Mucosa of rectum (tissue), 2 donors: ENCODE data around the gene RTN3.
"Not testable (repeated sequence)": the region's sequence is repeated elsewhere in the genome, so short reads cannot be mapped to it uniquely, and the experiment has no call there.

Experiments used
- H3K27ac ChIP-seq, 2 donors: one replicate each; pipeline ENCODE4 v1.7.0; 2013; ENCODE audit warnings: inconsistent platforms in 2 of 2, low read depth in 2 of 2, low read length in 2 of 2
- H3K27me3 ChIP-seq, 2 donors: one replicate each; pipeline ENCODE4 v1.7.0; 2013; ENCODE audit warnings: low read length in 2 of 2; ENCODE audit not compliant: control insufficient read depth in 2 of 2, insufficient read depth in 2 of 2
- H3K36me3 ChIP-seq, 2 donors: one replicate each; pipeline ENCODE4 v1.7.0; 2013; ENCODE audit warnings: low read length in 2 of 2; ENCODE audit not compliant: control insufficient read depth in 2 of 2, insufficient read depth in 2 of 2
- H3K4me1 ChIP-seq, 2 donors: one replicate each; pipeline ENCODE4 v1.7.0; 2013; ENCODE audit warnings: low read length in 2 of 2, mild to moderate bottlenecking in 1 of 2; ENCODE audit not compliant: control insufficient read depth in 2 of 2, insufficient read depth in 2 of 2
- H3K4me3 ChIP-seq, 2 donors: one replicate each; pipeline ENCODE4 v1.7.0; 2013; ENCODE audit warnings: low read length in 2 of 2
- H3K9ac ChIP-seq, 2 donors: one replicate each; pipeline ENCODE4 v1.7.0; 2013; ENCODE audit warnings: low read length in 2 of 2, low read depth in 1 of 2, mild to moderate bottlenecking in 1 of 2
- H3K9me3 ChIP-seq, 2 donors: one replicate each; pipeline ENCODE4 v1.7.0; 2013; ENCODE audit warnings: low read length in 2 of 2; ENCODE audit not compliant: control insufficient read depth in 2 of 2
- donor health status: healthy.
- donor health status: Normal muscosa, but diverticular disease.

Gene RTN3, protein sequence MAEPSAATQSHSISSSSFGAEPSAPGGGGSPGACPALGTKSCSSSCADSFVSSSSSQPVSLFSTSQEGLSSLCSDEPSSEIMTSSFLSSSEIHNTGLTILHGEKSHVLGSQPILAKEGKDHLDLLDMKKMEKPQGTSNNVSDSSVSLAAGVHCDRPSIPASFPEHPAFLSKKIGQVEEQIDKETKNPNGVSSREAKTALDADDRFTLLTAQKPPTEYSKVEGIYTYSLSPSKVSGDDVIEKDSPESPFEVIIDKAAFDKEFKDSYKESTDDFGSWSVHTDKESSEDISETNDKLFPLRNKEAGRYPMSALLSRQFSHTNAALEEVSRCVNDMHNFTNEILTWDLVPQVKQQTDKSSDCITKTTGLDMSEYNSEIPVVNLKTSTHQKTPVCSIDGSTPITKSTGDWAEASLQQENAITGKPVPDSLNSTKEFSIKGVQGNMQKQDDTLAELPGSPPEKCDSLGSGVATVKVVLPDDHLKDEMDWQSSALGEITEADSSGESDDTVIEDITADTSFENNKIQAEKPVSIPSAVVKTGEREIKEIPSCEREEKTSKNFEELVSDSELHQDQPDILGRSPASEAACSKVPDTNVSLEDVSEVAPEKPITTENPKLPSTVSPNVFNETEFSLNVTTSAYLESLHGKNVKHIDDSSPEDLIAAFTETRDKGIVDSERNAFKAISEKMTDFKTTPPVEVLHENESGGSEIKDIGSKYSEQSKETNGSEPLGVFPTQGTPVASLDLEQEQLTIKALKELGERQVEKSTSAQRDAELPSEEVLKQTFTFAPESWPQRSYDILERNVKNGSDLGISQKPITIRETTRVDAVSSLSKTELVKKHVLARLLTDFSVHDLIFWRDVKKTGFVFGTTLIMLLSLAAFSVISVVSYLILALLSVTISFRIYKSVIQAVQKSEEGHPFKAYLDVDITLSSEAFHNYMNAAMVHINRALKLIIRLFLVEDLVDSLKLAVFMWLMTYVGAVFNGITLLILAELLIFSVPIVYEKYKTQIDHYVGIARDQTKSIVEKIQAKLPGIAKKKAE

DNA sequence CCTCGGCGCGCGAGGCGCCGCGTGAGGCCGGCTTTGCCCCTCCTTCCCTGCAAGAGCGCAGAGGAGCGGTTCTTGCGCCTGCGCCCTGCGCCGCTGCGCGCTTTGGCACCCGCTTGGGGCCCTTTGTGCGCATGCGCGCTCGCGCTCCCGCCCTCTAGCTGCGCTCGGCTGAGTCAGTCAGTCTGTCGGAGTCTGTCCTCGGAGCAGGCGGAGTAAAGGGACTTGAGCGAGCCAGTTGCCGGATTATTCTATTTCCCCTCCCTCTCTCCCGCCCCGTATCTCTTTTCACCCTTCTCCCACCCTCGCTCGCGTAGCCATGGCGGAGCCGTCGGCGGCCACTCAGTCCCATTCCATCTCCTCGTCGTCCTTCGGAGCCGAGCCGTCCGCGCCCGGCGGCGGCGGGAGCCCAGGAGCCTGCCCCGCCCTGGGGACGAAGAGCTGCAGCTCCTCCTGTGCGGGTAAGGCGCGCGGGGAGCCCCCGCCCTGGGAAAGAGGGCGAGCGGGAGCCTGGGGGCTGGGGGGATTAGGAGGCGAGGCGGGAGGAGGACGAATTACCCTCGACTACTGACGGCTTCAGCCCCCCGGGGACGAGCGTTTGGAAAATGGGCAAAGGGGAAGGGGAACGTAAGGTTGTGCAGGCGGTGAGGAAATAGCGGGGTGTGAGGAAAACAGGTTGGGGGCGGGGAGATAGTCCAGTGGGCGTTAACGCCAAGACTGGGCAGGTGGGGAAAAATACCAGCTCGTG is at the start of gene RTN3:
TSS of gene RTN3 (plus strand) at position 180 of the 745 bp plus-strand sequence. CDS start at position 317, 137 bp downstream.
- Histone ChIP-seq H3K9ac (peak within 1 kb of the TSS; percentile 87 to 90), H3K27me3 (no peaks in the 10 kb centered on the region), H3K4me1 (peaks cover 18 to 19% of the 10 kb centered on the region in 2 donors), H3K9me3 (no peaks in the 10 kb centered on the region), H3K4me3 (peak within 1 kb of the TSS; percentile 81 to 94), H3K36me3 (no peaks in the 10 kb centered on the region), H3K27ac (peak within 1 kb of the TSS; percentile 91 to 97)

DNA sequence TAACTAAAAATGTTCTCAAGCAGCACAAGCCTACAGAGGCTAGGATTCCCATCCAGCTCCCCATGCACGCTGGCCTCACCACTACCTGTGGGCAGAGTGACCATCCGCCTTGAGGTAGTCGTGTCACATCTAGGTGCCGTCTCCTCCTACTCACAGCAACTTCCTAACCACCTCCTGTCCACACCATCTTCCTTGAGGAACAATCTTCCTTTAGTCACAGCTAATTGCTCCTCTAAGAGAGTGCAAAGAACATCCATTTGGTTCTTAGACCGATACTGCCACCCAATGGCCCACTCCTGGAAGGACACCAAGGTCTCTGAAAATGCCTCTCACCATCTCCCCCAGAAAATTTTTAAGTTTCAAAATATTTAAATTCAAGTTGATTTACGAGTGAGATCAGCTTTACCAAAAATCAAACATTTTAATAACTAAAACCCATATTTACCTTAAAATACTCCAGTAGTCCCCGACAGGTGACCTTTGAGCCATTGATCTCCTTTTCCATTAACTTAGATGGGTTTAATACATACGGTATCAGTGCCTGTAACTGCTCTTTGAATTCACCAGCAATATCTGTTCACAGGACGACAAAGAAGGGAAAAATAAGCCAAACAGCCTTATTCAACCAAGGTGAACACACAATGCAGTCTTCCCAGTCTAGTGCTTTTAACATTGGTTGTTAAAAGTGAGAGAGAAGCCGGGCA is 45.4 kb upstream of the RTN3 start:
- Histone ChIP-seq H3K9me3 (no peaks in the 10 kb centered on the region), H3K36me3 (peaks cover 13 to 22% of the 10 kb centered on the region in 2 donors), H3K4me3 (no peak overlapping the region), H3K27ac (no peak overlapping the region), H3K4me1 (peaks cover 2 to 5% of the 10 kb centered on the region in 2 donors), H3K9ac (no peak overlapping the region), H3K27me3 (no peaks in the 10 kb centered on the region)

GRCh38 chr11:63638436-63638835 is 42.9 kb upstream of the RTN3 start:
- H3K9ac ChIP-seq, H3K4me3 ChIP-seq, H3K4me1 ChIP-seq, H3K9me3 ChIP-seq, H3K27ac ChIP-seq, H3K27me3 ChIP-seq: not testable (repeated sequence)
- H3K36me3 ChIP-seq: peaks cover 20 to 31% of the 10 kb centered on the region in 2 donors

GRCh38 chr11:63639199-63639832 is 42.0 kb upstream of the RTN3 start:
- H3K27ac ChIP-seq: no peak overlapping the region
- no peaks in the 10 kb centered on the region for H3K9me3 ChIP-seq
- no peak overlapping the region for H3K9ac ChIP-seq
- no peak overlapping the region for H3K4me3 ChIP-seq
- H3K27me3 ChIP-seq: no peaks in the 10 kb centered on the region
- no peaks in the 10 kb centered on the region for H3K4me1 ChIP-seq
- H3K36me3 ChIP-seq: peaks cover 24 to 35% of the 10 kb centered on the region in 2 donors

DNA sequence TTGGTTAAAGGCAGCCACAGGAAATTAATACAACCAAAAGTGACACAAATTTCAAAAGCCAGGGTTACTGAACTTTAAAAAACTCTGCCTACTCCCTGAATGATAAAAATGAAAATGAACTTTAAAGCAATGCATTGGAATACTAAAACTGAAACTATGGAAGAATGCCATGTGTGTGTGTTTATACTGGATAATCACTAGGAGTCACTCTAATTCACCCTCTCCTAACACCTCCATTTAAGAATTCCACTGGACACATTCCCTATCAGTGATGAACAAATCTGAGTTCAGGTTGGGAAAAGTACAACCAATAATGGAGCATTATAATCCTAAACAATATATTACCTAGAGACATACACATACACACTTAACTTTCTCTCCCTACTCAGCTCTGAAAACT is 39.6 kb upstream of the RTN3 start:
- H3K36me3 ChIP-seq: peaks cover 29 to 41% of the 10 kb centered on the region in 2 donors
- no peak overlapping the region for H3K4me3 ChIP-seq
- no peaks in the 10 kb centered on the region for H3K4me1 ChIP-seq
- H3K27me3 ChIP-seq: no peaks in the 10 kb centered on the region
- no peaks in the 10 kb centered on the region for H3K9me3 ChIP-seq
- H3K27ac ChIP-seq: no peak overlapping the region
- H3K9ac ChIP-seq: no peak overlapping the region

DNA sequence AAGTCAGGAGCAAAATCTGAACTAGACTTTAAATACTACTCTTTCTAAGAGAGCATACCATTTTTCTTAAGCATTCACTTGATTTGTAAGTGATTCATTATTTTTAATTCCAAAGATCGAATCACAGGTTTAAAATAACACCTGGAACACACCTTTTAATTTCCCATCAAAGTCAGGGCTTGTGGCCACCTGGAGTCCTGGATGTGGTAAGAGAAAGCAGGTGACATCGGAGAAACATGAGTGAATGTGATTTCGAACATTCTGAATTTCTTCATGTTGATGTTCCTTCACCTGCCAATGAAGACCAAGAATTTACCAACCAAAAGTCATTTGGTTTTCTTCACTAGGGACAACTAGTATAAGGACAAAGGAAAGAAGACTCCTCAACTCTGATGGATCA is 38.1 kb upstream of the RTN3 start:
- H3K9me3 ChIP-seq: no peaks in the 10 kb centered on the region
- H3K4me1 ChIP-seq: no peaks in the 10 kb centered on the region
- H3K4me3 ChIP-seq: no peak overlapping the region
- no peaks in the 10 kb centered on the region for H3K27me3 ChIP-seq
- peaks cover 30 to 45% of the 10 kb centered on the region in 2 donors for H3K36me3 ChIP-seq
- no peak overlapping the region for H3K27ac ChIP-seq
- no peak overlapping the region for H3K9ac ChIP-seq

DNA sequence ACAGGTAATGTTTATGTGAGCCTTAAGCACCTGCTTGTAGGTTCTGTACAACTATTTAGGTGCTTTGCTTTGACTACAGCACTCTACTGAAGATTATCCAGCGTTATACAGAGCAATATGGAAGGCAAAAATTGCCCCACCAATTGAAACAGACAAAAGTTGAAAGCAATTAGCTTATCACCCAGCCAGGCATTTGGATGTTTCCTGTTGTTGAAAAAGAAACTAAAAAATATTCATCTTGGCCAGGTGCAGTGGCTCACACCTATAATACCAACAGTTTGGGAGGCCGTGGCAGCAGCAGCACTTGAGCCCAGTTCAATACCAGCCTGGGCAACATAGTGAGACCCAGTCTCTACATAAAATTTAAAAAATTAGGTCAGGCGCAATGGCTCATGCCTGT is 28.6 kb upstream of the RTN3 start:
- Histone ChIP-seq H3K9ac (no peak overlapping the region), H3K27me3 (no peaks in the 10 kb centered on the region), H3K36me3 (peaks cover 23 to 26% of the 10 kb centered on the region in 2 donors), H3K27ac (no peak overlapping the region), H3K9me3 (no peaks in the 10 kb centered on the region), H3K4me3 (no peak overlapping the region), H3K4me1 (peaks cover 0 to 3% of the 10 kb centered on the region in 2 donors)

DNA sequence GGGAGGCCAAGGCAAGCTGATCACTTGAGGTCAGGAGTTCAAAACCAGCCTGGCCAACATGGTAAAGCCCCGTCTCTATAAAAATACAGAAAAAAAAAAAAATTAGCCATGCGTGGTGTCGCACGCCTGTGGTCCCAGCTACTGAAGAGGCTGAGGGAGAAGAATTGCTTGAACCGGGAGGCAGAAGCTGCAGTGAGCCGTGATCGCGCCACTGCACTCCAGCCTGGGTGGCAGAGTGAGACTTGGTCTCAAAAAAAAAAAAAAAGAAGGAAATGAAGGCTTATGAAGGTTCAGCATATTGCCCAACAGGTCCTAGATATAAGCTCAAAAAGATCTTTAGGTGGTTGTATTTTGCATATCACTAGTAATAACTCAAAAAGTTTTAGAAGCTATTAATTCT is 20.3 kb upstream of the RTN3 start:
- H3K4me3 ChIP-seq: no peak overlapping the region
- H3K36me3 ChIP-seq: peaks cover 5 to 7% of the 10 kb centered on the region in 2 donors
- H3K27ac ChIP-seq: no peak overlapping the region
- no peaks in the 10 kb centered on the region for H3K9me3 ChIP-seq
- H3K9ac ChIP-seq: no peak overlapping the region
- no peaks in the 10 kb centered on the region for H3K4me1 ChIP-seq
- no peaks in the 10 kb centered on the region for H3K27me3 ChIP-seq

DNA sequence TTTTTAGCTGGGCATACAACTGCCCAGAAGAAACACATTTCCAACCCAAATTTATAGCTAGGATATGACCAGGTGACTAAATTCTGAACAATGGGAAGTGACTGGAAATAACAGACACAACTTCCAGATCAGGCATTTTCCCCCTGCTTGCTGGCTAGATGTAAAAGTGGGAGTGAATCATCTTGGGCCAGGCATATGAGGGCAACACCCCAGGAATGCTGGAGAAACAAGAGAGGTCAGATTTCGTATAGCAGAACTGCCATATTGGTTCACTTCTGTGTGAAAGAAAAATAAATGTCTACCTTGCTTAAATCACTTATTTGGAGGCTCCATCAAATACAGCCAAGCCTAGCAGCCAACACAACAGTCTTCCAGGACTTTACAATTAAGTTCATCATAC is 17.5 kb upstream of the RTN3 start:
- Histone ChIP-seq H3K4me3 (no peak overlapping the region), H3K4me1 (peaks cover 0 to 5% of the 10 kb centered on the region in 2 donors), H3K9ac (no peak overlapping the region), H3K27ac (no peak overlapping the region), H3K36me3 (peaks cover 0 to 3% of the 10 kb centered on the region in 2 donors), H3K27me3 (no peaks in the 10 kb centered on the region), H3K9me3 (no peaks in the 10 kb centered on the region)
